Motor neuron (in vitro differentiated cells): ENCODE data around the gene ASTN1. TPM values are rescaled to one million over a fixed set of nuclear protein-coding genes. Genes with fewer than 3 reads are reported as not detected.
A peak's percentile ranks its signal among the peaks of the same experiment; 100 is the strongest.

ENCODE experiments used
- ATAC-seq, 8 experiments: fragments of 200-7000 bp; cut with Tn5 transposase; replicated peaks in 6 of 8; 2 replicates each; pipeline ENCODE4 v1.8.0; 2021; ENCODE audit warnings: mild to moderate bottlenecking in 8 of 8, moderate library complexity in 8 of 8
- H3K27ac ChIP-seq, 2 donors: fragments of 250-450 bp; sonication (Bioruptor Pico); 2 replicates each; pipeline ENCODE4 v1.9.0; 2021; ENCODE audit warnings: antibody characterized with exemption in 2 of 2, mild to moderate bottlenecking in 2 of 2, moderate library complexity in 1 of 2
- H3K4me1 ChIP-seq, 2 donors: fragments of 250-450 bp; sonication (Bioruptor Pico); replicated peaks in 1 of 2; 2 replicates each; pipeline ENCODE4 v1.6.1; 2021; ENCODE audit warnings: antibody characterized with exemption in 2 of 2, mild to moderate bottlenecking in 2 of 2, moderate library complexity in 1 of 2
- H3K4me3 ChIP-seq, 5 donors: fragments of 250-450 bp; sonication (Bioruptor Pico); 2 replicates each; pipeline ENCODE4 v1.9.0; 2021; ENCODE audit warnings: antibody characterized with exemption in 5 of 5, mild to moderate bottlenecking in 5 of 5, moderate library complexity in 4 of 5
- WGBS, 10 experiments: fragments of 450-650 bp; shearing (Covaris generic); methylation state at CpG; one replicate each; pipeline ENCODE4 v1.0.0; 2022; 5-methylcytosine and 5-hydroxymethylcytosine counted together
- in situ Hi-C, 9 experiments: fragments of 400-800 bp; cut with MboI; loops; one replicate each; pipeline ENCODE4 v1.15.0; 2021; ENCODE audit warnings: low sequenced_read_pairs in 9 of 9, low pct_unique_long_range_greater_than_20kb in 2 of 9; ENCODE audit not compliant: unreplicated experiment in 9 of 9
- total RNA-seq, 8 experiments: library from RNA; unstranded; fragments of 300-600 nt; gene quantifications; 2 replicates each; pipeline versions ENCODE4 v1.2.3 to v1.2.4, GENCODE V29; 2022

ASTN1 gene
- total RNA-seq, 8 experiments from 2014 or later: 0.10 to 89.1 (median 37.5) TPM

GRCh38 chr1:177012342-177012925 lies 152.1 kb downstream of the ASTN1 start:
- ATAC-seq: peak in 5 of 8 experiments; percentile 91 to 94 (median 93)
- peaks cover 25 to 39% of the 10 kb centered on the region in 2 donors for H3K4me1 ChIP-seq
- in situ Hi-C loops: no loop called here
- H3K27ac ChIP-seq: no peak overlapping the region
- no peak overlapping the region for H3K4me3 ChIP-seq
- WGBS, 10 experiments: 0 to 100% (median 59%) methylated on average over 1 to 2 of the region's 2 CpGs; no CpG with 5 or more reads in 2 of the 10 experiments

- in situ Hi-C loops: no loop called here
- ATAC-seq: no peak
- H3K4me3 ChIP-seq: no peak overlapping the region
- peaks cover 30 to 39% of the 10 kb centered on the region in 2 donors for H3K4me1 ChIP-seq
- 0 to 100% (median 50%) methylated on average over 1 of the region's 1 CpG; no CpG with 5 or more reads in 6 of the 10 experiments for WGBS, 10 experiments
- no peak overlapping the region for H3K27ac ChIP-seq
Measured at GRCh38 chr1:177011508-177011907, 153.0 kb downstream of the ASTN1 start.

- Histone ChIP-seq H3K4me1 (peaks cover 30 to 39% of the 10 kb centered on the region in 2 donors), H3K27ac (no peak overlapping the region), H3K4me3 (no peak overlapping the region)
- in situ Hi-C loops: no loop called here
- ATAC-seq: peak in 2 of 8 experiments; percentile 23 to 39
- 0 to 100% (median 72%) methylated on average over 1 of the region's 1 CpG; no CpG with 5 or more reads in 2 of the 10 experiments for WGBS, 10 experiments
Measured at GRCh38 chr1:177010211-177010825, 154.2 kb downstream of the ASTN1 start.

- no peak overlapping the region for H3K27ac ChIP-seq
- H3K4me3 ChIP-seq: no peak overlapping the region
- WGBS, 10 experiments: 0 to 100% (median 84%) methylated on average over 1 to 3 of the region's 3 CpGs
- H3K4me1 ChIP-seq: peaks cover 23 to 32% of the 10 kb centered on the region in 2 donors
- ATAC-seq: no peak
- in situ Hi-C loops: no loop called here
Measured at GRCh38 chr1:177008653-177009052, 155.9 kb downstream of the ASTN1 start.

GRCh38 chr1:177007437-177008161 lies 156.9 kb downstream of the ASTN1 start:
- in situ Hi-C loops: no loop called here
- Histone ChIP-seq H3K4me1 (peaks cover 12 to 22% of the 10 kb centered on the region in 2 donors), H3K4me3 (no peak overlapping the region), H3K27ac (no peak overlapping the region)
- ATAC-seq: no peak
- 15 to 71% (median 39%) methylated on average over 3 to 8 of the region's 8 CpGs; no CpG with 5 or more reads in 3 of the 10 experiments for WGBS, 10 experiments

DNA sequence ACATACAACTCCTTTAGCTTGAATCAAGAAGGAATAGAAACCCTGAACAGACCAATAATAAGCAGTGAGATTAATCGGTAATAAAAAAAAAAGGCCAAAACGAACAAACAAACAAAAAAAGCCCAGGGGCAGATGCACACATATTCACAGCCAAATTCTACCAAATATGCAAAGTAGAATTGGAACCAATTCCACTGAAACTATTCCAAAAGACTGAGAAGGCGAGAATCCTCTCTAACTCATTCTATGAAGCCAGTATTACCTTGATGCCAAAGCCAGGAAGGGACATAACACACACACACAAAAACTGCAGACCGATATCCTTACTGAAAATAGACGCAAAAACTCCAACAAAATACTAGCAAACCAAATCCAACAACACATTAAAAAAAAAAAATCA lies 161.6 kb downstream of the ASTN1 start:
- no peak overlapping the region for H3K27ac ChIP-seq
- peaks cover 9 to 15% of the 10 kb centered on the region in 2 donors for H3K4me1 ChIP-seq
- H3K4me3 ChIP-seq: no peak overlapping the region
- WGBS, 10 experiments: 24 to 98% (median 69%) methylated on average over 3 to 5 of the region's 5 CpGs
- in situ Hi-C loops: no loop called here
- ATAC-seq: no peak

DNA sequence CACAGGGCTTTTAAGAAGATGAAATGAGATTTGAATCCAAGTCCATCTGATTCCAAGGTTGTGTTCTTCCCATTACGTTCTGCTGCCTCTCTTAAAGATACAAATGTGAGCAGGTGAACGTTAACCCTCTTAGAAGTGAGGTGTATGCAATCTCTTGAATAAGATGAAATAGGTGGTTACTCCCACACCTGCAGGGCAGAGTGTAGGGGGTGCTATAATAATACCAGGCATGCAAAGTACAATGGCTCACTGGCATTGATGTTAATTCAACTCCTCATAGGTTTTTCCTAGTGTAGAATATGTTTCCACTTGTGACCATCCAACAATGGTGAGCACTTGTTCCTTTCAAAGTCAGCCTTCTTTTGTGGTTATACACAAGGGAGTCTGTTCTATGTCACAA lies 163.0 kb downstream of the ASTN1 start:
- H3K27ac ChIP-seq: no peak overlapping the region
- in situ Hi-C loops: no loop called here
- H3K4me1 ChIP-seq: peaks cover 13 to 15% of the 10 kb centered on the region in 2 donors
- H3K4me3 ChIP-seq: no peak overlapping the region
- WGBS, 10 experiments: 0 to 100% (median 52%) methylated on average over 1 to 2 of the region's 2 CpGs; no CpG with 5 or more reads in 2 of the 10 experiments
- no peak for ATAC-seq

DNA sequence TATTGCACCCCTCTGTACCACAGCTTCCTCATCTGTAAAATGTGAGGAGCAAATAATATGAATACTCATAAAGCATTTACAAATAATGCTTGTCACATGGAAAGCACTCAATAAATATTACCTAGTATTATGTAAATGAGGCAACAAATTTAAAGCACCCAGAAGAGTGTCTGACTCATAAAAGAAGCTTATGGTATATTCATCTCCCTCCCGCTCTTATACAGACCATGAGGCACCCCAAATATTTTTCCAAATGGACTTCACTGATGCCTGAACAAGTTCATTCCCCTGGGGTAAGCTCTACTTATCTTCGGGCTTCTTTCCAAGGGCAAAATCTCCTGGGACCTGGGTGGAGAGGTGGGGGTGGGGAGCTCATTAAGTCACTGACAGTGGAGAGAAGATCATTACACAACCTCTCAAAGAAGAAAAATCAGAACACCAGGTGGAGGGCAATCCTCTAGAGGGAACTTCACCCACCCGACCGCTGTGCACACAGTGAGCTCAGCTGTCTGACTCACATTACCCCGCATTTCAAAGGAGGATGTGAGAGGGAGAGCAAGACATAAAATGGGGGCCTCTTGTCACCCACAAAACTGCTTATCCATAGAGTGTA lies 166.2 kb downstream of the ASTN1 start:
- ATAC-seq: peak in 5 of 8 experiments; percentile 35 to 90 (median 86)
- whole genome bisulfite sequencing, 10 experiments: 28 to 80% (median 60%) methylated on average over 1 to 5 of the region's 5 CpGs; no CpG with 5 or more reads in 2 of the 10 experiments
- Histone ChIP-seq H3K4me3 (no peak overlapping the region), H3K4me1 (peaks cover 22 to 24% of the 10 kb centered on the region in 2 donors), H3K27ac (no peak overlapping the region)
- in situ Hi-C loops: no loop called here

DNA sequence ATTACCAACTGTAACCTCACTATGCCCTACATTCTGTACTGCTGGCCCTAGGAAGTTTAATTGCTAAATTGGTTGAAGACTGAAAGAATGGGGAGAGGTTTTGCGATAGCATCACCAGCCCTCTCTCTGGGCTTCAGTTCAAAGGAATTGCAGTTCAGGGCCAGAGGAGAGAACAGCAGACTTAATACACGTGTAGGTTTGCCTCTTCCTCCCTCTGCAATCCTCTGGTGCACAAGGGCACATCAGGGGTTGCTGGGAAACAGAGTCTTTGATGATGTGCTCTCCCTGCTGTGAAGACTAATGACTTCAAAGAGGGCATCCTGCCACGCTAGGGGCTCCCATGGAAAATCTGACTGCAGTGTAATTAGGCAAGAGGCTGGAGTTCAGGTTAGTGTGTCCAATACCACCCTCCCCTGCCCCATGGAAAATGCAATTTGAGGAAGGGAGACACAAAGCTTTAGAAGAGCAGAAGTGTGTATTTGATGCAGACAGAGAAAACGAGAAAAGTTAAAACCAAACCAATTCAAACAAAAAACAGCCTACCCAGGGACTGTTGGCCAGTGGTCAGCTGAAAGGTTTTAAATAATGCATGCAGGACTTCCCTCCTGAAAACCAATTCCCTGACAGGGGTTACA lies 167.9 kb downstream of the ASTN1 start:
- in situ Hi-C loops: no loop called here
- Histone ChIP-seq H3K4me3 (no peak overlapping the region), H3K27ac (no peak overlapping the region), H3K4me1 (peaks cover 29 to 30% of the 10 kb centered on the region in 2 donors)
- 0 to 17% (median 4%) methylated on average over 2 to 4 of the region's 4 CpGs; no CpG with 5 or more reads in 3 of the 10 experiments for WGBS, 10 experiments
- peak in 5 of 8 experiments; percentile 60 to 88 (median 70) for ATAC-seq

DNA sequence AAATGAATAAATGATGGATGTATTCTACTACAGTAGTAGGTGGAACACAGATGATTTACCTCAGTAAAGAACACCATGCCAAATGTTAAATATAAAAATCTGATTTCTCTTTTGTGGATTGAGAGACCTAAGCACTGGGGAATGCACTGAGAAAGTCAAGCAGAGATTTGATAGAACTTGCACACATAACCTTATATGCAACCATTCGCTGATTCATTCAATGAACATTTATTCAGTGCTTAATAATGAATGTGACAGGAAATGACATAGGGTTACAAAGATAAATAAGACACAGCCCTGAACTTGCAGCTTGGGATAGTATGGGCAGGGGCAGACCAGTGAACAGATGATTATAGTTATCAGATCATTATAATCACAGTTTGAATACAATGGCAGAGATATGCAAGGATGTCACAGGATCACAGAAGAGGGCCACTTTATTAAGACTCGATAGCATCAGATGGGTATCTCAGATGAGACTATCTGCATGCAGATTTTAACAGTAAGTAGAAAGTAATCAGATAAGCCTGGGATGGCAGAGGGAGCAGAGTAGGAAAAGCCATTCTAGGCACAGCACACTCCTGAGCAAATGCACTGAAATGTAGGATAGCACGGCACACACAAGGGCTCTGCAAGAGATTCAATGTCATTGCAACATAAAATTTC lies 169.4 kb downstream of the ASTN1 start:
- no peak overlapping the region for H3K27ac ChIP-seq
- H3K4me1 ChIP-seq: peaks cover 29 to 30% of the 10 kb centered on the region in 2 donors
- 0 to 100% (median 52%) methylated on average over 1 to 3 of the region's 3 CpGs; no CpG with 5 or more reads in 1 of the 10 experiments for WGBS, 10 experiments
- H3K4me3 ChIP-seq: no peak overlapping the region
- peak in 1 of 8 experiments; percentile 42 for ATAC-seq
- in situ Hi-C loops: no loop called here

DNA sequence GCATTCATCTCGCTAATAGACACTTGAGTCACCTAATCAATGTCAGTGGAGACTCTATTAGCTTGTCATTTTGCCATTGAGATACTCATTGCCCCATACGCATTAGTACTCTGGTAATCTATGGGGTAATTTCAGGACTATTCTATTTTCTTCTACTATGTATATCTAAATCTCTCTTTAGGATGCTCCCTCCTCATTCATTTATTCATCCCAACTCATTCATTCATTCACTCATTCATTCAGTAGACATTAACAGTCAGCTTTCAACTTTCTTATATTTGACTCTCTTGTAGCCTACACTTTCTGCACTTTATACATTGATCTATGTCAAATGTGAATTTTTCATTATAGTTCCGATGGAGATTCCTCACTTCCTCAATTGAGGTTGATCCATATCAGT lies 170.9 kb downstream of the ASTN1 start:
- in situ Hi-C loops: no loop called here
- H3K4me3 ChIP-seq: no peak overlapping the region
- WGBS, 10 experiments: 42 to 100% (median 80%) methylated on average over 1 to 3 of the region's 3 CpGs; no CpG with 5 or more reads in 1 of the 10 experiments
- ATAC-seq: no peak
- H3K4me1 ChIP-seq: peaks cover 26 to 27% of the 10 kb centered on the region in 2 donors
- H3K27ac ChIP-seq: no peak overlapping the region

DNA sequence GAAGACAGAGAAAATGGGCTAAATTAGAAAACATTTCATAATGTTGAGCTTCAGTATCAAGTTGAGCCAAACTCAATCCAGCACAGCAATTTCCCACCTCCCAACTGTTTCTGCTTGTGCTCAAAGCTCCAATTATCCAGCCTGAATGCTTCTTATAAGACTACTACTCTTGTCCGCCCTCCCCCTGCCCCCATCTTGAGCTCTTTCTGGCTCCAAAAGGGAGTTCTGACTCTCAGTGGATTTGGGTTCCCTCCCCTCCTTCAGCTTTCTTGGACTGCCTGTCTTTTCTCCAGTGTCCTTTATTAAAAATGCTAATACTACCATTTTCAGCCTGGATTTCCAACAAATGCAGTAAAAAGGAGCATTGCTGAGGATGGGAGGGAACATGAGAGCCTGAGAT lies 174.8 kb downstream of the ASTN1 start:
- in situ Hi-C loops: no loop called here
- no peak for ATAC-seq
- whole genome bisulfite sequencing, 10 experiments: 75 to 100% methylated on average over 1 of the region's 1 CpG; no CpG with 5 or more reads in 8 of the 10 experiments
- no peak overlapping the region for H3K4me3 ChIP-seq
- H3K27ac ChIP-seq: no peak overlapping the region
- peaks cover 5 to 8% of the 10 kb centered on the region in 2 donors for H3K4me1 ChIP-seq
